CD4-positive, alpha-beta T cell treated with Interleukin-17A for 1 hour (primary cell): Measurements from ENCODE around the gene HOXC4.
"Not testable (repeated sequence)": the region's sequence is repeated elsewhere in the genome, so short reads cannot be mapped to it uniquely, and the experiment has no call there.

Source experiments
- DNase-seq: peaks from one replicate; pipeline ENCODE4 v3.0.0-alpha.2; 2020

Gene HOXC4

GRCh38 chr12:54042033-54042432 is 11.6 kb upstream of the HOXC4 start:
- not testable (repeated sequence) for DNase-seq

DNA sequence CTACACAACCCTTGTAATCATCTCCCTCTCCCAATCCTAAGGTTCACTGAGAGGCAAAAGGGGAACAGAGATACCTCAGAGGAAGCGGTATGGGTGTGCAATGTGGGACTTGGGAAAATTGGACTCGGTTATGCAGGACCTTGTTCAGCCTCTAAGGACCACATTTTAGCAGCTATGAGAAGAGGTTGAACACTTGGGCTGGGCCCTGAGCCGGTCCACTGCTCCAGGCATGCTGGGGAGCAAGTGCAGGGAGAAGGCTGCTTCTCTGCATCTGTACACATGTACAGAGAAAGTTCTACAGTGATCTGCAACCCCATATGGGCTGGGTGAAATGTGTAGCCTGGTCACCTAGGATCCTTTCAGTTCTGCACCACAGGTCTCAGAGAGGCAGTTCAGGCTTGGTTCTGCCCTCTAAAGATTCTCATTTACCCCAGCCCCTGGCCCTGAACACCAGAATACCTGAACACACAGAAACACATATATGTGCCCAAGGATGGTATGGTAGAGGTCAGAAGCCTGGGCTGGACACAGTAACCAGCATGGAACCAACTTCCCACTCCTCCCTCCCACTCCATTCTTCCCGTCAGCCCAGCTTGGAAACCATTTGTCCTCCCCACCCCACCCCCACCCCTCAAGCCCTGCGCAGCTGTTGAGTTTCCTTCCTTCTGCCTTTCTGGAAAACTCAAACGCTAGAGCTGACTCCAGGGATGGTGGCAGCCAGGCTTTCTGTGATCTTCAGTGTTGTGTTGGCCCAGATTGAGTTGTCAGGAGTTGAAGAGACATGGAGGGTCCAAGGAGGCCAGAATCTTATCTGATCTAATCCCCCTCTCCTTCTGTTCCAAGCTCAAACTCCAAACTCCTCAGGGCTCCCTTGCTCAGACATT is 10.4 kb upstream of the HOXC4 start:
- DNase-seq, result no peak

DNA sequence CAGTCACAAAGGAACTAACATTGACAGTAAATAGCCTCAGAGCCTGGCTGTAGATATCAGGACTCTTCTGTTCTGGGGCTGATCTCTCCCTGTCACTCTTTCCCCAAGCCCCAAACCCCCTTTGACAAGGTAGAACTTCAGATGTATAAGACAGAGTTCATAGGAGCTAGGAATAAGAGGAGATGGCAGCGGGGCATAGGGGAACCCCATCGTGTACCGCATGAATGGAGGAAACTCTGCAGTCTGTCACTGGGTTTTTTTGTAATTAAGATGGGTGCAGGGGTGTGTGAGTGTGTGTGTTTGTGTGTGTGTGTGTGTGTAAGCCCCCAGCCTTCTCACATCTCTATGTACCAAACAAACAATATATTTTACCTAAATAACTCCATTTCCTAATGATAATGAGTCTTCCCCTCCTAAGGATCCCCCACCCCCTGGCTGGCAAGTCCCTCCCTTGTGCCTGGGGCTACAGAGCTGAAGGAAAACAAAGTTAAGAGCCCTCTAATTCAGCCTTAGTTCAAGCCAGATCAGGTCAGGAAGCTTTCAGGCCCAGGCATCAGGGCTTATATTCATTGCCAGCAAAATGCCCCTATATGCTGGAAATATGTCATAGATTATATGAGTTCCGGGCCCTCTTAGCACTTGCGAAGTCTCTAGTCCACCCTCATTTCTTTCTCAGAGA is 9.1 kb upstream of the HOXC4 start:
- no peak for DNase-seq

DNA sequence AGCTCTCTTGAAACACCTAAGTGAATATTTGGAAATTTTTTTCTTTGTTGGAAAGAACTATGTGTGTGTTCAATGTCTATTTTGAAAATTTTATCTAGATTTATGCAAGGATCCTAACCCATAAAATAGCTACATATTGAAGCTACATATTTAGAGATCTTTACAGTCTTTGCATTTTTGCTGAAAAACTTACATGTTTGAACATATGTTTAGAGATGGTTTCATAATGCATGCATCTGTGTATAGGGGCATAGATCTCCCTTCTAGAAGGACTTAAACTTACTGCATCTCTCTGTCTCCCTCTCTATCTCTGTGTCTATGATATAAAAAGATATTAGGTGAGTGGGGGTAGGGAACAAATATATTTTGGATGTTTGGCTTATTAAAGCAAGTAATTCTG is 8.2 kb upstream of the HOXC4 start:
- no peak for DNase-seq

GRCh38 chr12:54045868-54046521 is 7.6 kb upstream of the HOXC4 start:
- no peak for DNase-seq

DNA sequence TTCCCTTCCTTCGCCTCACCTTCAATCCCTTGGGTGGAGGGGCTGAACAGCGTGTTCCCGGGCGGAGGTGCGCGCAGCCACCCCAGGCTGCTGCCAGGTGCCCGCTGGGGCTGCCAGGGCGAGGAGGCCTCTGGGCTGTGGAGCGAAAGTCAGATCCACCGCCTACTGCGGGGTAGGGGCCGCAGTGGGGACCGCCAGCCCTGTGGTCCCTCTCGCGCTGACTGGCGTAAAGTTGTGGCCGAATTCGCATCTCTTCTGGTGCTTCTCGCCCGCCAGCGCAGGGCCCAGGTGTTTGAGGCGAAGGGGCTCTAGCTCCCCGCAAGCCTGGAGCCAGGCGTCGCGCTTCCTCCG is 6.9 kb upstream of the HOXC4 start:
- no peak for DNase-seq

DNA sequence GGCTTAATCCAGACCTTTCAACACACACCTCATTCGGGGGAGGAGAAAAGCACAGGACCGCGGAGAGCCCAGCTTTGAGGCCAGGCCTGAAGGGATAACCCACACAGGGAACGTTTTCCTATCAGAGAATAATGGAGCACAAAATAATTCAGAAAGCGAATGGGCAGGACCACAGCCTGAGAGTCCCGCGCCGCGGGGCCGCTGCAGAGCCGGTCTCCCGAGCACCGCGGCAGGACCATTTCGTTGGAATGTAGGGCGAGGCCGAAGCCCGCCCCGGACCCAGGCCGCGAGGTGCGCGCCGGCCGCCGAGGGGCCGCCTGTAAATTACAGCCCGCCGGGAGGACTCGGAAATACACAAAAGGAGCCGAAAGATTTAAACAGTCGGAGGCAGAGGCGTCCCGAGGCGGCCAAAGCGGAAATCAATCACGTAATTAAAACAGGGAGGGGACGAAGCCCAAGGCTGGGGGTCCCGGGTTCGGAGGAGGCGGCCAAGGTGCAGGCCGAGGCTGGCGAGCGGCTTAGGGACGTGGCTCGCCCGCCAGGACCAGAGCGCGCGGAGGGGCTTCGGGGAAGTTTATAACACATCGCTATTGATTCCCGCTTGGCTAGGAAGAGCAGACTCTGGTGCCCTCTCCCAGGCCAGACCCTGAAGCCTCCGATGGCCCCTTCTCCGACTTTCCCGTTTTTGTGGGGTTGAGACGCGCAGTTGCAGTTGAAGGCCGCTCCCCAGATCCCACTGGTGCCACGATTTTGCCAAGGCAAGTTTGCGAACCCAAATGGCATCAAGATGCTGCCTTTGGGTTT is 6.3 kb upstream of the HOXC4 start:
- no peak for DNase-seq

DNA sequence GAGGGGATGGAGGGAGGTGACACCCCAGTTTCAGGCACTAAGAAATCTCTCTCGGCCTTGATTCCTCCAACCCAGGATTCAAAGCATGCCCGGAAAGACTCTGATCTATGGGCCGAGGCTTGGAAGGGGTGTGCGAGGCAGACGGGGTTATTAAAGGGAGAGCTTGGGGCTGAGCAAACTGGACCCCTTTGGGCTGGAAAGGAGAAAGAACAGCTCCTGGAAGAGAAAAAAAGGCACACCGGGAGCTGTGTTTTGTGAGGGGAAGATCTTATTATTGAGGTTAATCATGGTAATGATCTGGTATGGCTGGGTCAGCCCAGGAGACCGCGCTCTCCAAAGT is 5.7 kb upstream of the HOXC4 start:
- DNase-seq, result no peak

DNA sequence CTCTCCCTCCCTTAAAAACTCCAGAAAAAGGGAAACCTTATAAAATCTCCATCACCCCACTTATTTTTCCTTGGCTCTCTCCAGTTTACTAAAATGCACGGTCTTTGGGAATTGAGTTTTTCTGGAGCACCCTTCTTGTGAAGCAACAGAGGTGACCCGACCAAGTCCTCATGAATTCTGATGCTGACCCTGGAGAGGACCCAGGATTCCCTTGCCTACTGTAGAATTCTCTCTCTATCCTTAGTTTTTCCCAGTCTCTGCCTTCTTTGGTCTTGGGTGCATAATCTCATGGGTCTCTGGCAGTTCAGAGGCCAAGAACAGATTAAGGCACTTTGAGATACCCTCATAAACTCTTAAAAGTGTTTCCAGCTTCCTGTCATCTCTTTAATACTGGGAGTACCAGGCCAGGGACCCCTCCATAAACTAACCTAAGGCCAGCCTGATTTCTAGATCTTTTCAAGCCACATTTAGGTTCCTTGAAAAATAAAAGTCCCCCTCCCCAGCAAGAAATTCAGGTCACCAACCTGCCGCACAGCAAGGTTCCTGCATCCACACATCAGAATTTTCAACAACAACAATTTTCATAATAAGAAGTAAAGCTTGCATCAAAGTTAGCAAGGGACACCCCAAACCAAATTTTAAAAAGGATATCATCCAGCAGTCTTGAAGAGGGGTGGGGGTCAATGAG is 5.1 kb upstream of the HOXC4 start:
- no peak for DNase-seq

- no peak for DNase-seq
These were observed 4.5 kb upstream of the HOXC4 start for GRCh38 chr12:54049108-54049507.

- no peak for DNase-seq
These were observed 3.2 kb upstream of the HOXC4 start for GRCh38 chr12:54050482-54050810.

GRCh38 chr12:54051026-54051842 is 2.4 kb upstream of the HOXC4 start:
- no peak for DNase-seq

GRCh38 chr12:54051874-54052437 is 1.7 kb upstream of the HOXC4 start:
- no peak for DNase-seq

- no peak for DNase-seq
These were observed 1.1 kb upstream of the HOXC4 start for GRCh38 chr12:54052438-54053002.

DNA sequence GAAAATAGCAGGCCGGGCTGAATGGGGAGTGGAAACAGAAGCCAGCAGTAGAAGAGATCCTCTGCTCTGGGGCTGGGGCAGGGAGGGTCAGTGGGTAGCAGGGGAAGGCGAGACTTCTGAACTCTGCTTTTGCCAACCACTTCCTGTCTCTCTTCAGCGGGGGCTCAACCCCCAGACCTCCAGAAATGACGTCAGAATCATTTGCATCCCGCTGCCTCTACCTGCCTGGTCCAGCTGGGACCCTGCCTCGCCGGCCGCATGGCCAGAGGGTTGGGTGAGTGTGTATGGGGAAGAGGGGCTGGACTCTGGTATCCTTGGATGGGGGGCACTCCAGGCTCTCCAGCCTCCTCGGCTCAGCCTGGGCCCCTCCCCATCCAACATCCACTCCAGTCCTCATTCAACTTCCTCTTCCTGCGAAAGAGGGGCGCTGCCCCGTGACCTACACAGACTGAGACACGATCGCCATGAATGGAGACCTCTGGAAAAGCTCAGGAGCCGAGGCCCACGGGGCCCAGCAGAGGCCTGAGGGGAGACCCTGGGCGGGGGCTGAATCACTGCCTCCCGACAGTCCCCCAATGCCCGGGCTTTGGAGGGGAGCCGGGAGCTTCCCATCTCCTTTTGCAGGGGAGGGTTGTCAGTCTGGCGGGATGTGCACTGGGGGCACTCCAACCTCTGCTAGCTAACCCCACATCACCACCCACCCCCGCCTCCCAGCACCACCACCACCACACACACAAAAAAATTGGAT is 458 bp upstream of the HOXC4 start:
- peak; percentile 50 for DNase-seq

DNA sequence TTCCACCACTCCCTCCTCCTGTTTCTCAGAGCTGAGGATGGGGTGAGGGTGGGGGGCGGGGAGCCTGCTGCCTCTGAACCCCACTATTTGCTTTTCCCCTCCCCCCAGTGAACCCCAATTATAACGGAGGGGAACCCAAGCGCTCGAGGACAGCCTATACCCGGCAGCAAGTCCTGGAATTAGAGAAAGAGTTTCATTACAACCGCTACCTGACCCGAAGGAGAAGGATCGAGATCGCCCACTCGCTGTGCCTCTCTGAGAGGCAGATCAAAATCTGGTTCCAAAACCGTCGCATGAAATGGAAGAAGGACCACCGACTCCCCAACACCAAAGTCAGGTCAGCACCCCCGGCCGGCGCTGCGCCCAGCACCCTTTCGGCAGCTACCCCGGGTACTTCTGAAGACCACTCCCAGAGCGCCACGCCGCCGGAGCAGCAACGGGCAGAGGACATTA is 1.1 kb downstream of the HOXC4 start:
- no peak for DNase-seq

GRCh38 chr12:54055552-54055951 is 1.9 kb downstream of the HOXC4 start:
- no peak for DNase-seq

GRCh38 chr12:54056110-54056509 is 2.5 kb downstream of the HOXC4 start:
- no peak for DNase-seq

- DNase-seq, result no peak
These were observed 4.6 kb downstream of the HOXC4 start for GRCh38 chr12:54058128-54058768.

DNA sequence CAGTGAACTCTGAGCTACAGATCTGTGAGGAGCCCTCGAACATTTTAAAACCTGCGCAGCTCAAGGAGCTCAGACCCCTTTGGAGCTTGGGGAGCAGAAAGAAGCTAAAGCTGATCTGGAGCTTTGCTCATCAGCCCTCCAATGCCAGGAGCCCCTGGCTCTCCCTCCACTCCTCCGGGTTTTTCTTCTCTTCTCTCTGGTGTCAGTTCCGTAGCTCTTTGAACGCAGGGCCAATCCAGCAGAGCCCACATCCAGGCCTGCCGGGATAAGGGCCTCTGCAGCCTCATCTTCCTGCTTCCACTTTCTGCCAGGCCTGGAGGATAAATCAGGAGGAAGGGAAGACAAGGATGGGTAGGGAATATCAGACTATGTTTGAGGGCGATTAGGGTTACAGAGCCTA is 6.0 kb downstream of the HOXC4 start:
- no peak for DNase-seq
